ENCODE data around the gene FGF8.

Gene FGF8

DNA sequence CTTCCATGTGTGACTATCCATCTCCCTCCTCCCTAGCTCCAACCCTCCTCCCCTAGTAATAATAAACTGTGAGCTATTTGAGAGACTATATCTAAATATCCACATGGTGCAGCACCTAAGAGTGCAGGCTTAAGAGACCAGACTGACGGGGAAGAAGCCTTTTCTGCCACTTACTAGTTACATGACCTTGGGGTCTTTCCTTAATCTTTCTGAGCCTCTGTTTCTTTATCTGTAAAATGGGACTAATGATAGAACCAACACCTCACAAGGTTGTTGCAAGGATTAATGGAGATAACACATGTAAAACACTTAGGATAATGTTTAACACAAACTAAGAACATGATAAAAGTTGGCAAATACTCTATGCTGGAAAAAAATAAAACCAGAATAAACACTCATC, 43.8 kb downstream of the FGF8 start:
- no peak for DNase-seq (ENCODE audit: low read depth in 2 of 2)

DNA sequence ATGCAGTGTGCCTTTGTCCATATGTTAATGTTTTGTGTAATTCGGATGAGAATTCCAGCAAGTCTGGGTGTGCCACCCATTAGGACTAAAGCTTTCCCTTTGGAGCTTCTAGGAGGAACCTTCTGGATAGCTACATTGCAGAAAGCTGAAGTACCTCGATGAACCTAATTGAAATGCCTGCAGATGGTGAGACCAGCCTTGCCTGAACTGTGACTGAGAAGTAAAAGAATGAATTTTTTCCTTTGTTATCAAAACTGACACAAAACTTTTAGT, 49.9 kb downstream of the FGF8 start:
- DNase-seq (ENCODE audit: low read depth in 2 of 2) = no peak

DNA sequence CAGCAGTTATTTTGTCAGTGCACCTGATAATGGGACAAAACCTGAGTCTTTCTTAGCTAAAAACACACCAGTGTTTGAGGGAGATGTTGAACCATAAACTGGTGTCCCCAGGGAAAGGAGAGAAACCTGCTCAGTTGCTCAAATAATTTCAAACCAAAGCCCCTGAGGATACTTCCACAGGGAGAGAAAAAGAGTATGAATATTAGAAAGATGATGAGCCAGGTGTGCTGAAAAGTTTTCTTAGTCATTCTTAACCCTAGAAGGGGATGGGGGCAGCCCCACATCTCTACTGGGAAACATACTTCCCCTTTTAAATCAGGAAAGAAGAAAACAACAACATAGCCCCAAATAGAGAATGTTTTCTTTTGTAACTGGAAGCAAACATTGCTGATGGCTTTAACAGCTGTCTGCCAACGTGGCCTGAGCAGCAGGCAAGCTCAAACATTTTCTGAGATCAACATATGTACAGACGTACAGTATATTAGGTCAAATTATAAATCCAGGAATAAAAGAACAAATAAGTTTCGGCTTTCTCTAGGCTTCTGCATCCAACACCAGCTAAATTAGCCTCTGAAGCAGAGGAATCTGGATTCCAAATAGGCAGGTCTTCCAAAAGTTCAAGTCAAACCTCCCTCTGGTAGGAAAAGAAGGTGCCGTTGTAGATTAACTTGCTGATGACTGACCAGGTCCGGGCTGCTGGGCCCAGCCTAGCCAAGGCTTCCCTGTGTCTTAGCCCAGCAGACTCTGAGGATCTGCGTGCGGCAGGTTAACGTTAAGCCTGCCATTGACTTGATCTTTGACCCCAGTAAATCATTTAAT, 50.4 kb downstream of the FGF8 start:
- no peak for DNase-seq (ENCODE audit: low read depth in 2 of 2)

DNA sequence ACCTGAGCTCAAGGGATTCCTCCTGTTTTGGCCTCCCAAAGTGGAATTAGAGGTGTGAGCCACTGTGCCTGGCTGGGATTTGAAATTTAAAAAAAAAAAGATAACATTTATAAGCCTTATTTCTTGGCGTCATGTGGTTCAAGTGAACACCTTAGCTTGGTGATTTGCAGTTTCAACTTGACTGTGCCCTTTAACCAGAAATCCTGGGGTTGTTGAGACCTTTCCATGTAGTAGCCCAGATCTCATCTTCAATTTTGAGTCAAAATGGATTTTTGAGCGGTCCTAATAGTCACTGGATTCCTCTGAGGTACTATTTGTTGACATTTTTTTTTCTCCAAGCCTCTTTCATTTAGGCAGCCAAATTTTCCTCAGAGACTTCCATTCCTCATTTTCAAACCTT, 51.5 kb downstream of the FGF8 start:
- DNase-seq (ENCODE audit: low read depth in 2 of 2) = no peak

DNA sequence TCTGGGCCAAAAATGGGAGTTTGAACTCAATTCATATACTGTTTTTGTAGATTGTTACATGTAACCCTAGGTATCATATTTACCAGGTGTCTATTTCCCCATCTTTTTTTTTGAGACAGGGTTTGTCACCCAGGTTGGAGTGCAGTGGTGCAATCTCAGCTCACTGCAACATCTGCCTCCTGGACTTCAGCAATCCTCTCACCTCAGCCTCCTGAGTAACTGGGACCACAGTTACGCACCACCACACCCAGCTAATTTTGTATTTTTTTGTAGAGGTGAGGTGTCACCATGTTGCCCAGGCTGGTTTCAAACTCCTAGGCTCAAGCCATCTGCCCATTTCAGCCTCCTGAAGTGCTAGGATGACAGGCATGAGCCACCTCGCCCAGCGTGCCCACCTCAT, 52.7 kb downstream of the FGF8 start:
- no peak for DNase-seq (ENCODE audit: low read depth in 2 of 2)

DNA sequence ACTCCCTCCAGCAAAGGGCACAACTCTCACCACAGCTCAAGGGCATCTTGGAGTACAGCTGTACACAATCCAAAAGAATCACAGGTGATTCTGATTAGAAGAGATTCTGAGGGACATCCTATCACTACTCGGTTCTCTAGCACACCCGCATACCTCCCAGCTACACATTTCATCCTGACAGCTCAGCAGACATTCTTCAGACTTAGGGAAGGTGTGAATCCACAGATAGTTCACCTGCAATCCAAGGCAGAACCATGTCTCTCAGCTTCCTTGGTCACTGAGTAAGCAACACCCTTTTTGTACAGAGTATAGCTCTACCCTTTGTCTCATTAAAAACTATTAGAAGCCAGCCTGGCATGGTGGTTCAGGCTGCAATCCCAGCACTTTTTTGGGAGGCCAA, 54.1 kb downstream of the FGF8 start:
- DNase-seq (ENCODE audit: low read depth in 2 of 2) = no peak

DNA sequence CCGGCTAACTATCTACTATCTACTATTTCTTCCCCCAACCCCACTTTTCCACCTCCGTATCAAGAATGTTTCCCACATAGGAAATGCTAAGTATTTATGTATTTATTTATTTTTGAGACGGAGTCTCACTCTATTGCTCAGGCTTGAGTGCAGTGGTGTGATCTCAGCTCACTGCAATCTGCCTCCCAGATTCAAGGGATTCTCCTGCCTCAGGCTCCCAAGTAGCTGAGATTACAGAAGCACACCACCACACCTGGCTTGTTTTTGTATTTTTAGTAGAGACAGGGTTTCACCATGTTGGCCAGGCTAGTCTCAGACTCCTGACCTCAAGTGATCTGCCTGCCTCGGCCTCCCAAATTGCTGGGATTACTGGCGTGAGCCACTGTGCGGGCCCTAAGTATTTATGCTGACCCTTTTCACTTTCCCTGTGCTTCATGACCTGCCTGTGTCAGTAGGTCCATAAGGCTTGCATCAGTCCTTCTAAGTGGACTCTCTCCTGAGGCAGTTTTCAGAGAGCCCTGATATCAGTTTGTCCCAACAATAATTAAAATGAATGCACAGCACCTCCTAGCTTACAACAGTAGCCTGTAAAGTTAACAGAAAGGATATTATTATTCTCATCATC, 55.2 kb downstream of the FGF8 start:
- no peak for DNase-seq (ENCODE audit: low read depth in 2 of 2)
